Measurements from ENCODE around the gene CHTOP.

The CHTOP gene

GRCh38 chr1:153669606-153670005 is 35.7 kb downstream of the CHTOP start (continued):
- TF ChIP-seq ZNF362 (tag by site-specific recombination; IDR thresholded peaks at IDR 0.05), result no peak

GRCh38 chr1:153670257-153670858 is 36.5 kb downstream of the CHTOP start:
- Histone ChIP-seq H3K4me3 (ENCODE audit: low read depth, low read length) (peak overlapping the region; percentile 85), H3K27ac (ENCODE audit: extremely low read depth, low read depth, low read length) (peak overlapping the region; percentile 77), H3K4me1 (ENCODE audit: control insufficient read depth, insufficient read depth, low read length) (no peaks in the 10 kb centered on the region), H3K36me3 (ENCODE audit: control insufficient read depth in 2 of 2, insufficient read depth in 1 of 2, low read length in 2 of 2) (peaks cover 42 to 50% of the 10 kb centered on the region in 2 experiments), H3K9me3 (ENCODE audit: control insufficient read depth, insufficient read depth, low read depth, low read length) (no peaks in the 10 kb centered on the region)
- TF ChIP-seq ZNF37A (tag by site-specific recombination; IDR thresholded peaks at IDR 0.05) (no peak), WT1 (tag by site-specific recombination; IDR thresholded peaks at IDR 0.05) (0 out of 2 replicates have a peak, but pooled peaks have one; percentile 7), GLI2 (tag by site-specific recombination; IDR thresholded peaks at IDR 0.05; ENCODE audit: borderline replicate concordance, low read depth) (no peak), ZNF449 (tag by site-specific recombination; IDR thresholded peaks at IDR 0.05) (peak; percentile 77), ZNF138 (tag by site-specific recombination; IDR thresholded peaks at IDR 0.05; ENCODE audit: borderline replicate concordance) (no peak), ZFHX2 (tag by site-specific recombination; conservative IDR thresholded peaks at IDR 0.05) (no peak), ZSCAN30 (tag by site-specific recombination; IDR thresholded peaks at IDR 0.05) (peak; percentile 47; the same call in 1 of the 2 replicates), ZNF211 (tag by site-specific recombination; IDR thresholded peaks at IDR 0.05; ENCODE audit: low read depth) (no peak), MEIS1 (CRISPR knock-in tag; IDR thresholded peaks at IDR 0.05; ENCODE audit: borderline replicate concordance) (no peak), ZNF660 (tag by site-specific recombination; IDR thresholded peaks at IDR 0.05) (peak; percentile 4; the same call in 1 of the 2 replicates), ZNF146 (tag by site-specific recombination; IDR thresholded peaks at IDR 0.05) (no peak), KLF16 (tag by site-specific recombination; IDR thresholded peaks at IDR 0.05) (peak; percentile 29; the same call in 1 of the 2 replicates), ZNF837 (tag by site-specific recombination; IDR thresholded peaks at IDR 0.05) (no peak), KLF9 (tag by site-specific recombination; IDR thresholded peaks at IDR 0.05; ENCODE audit: low read depth) (0 out of 2 replicates have a peak, but pooled peaks have one; percentile 16), ZNF10 (tag by site-specific recombination; IDR thresholded peaks at IDR 0.05) (no peak), ZNF560 (tag by site-specific recombination; IDR thresholded peaks at IDR 0.05; ENCODE audit: borderline replicate concordance) (no peak), KLF1 (tag by site-specific recombination; IDR thresholded peaks at IDR 0.05) (no peak), ZNF768 (tag by site-specific recombination; IDR thresholded peaks at IDR 0.05) (no peak)
- TF ChIP-seq, protein P1, sequence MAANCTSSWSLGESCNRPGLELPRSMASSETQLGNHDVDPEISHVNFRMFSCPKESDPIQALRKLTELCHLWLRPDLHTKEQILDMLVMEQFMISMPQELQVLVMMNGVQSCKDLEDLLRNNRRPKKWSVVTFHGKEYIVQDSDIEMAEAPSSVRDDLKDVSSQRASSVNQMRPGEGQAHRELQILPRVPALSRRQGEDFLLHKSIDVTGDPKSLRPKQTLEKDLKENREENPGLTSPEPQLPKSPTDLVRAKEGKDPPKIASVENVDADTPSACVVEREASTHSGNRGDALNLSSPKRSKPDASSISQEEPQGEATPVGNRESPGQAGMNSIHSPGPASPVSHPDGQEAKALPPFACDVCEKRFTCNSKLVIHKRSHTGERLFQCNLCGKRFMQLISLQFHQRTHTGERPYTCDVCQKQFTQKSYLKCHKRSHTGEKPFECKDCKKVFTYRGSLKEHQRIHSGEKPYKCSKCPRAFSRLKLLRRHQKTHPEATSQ (tag by site-specific recombination; IDR thresholded peaks at IDR 0.05), result 0 out of 2 replicates have a peak, but pooled peaks have one; percentile 49
- CTCF ChIA-PET, result no interaction called here
- POLR2A ChIA-PET, result interaction anchor here (0.6 to 1.3 kb wide), 2 partner anchors 14 to 15 kb away, joined by 3 read pairs; no protein-coding TSS in a partner anchor
